EH (cell line): Measurements from ENCODE around the gene GALNT3.

Experiments
- DNase-seq: peaks from one replicate; pipeline ENCODE4 v3.0.0-alpha.2; 2015; ENCODE audit warnings: low read depth

The GALNT3 gene

GRCh38 chr2:165725421-165725820 is 68.6 kb downstream of the GALNT3 start:
- peak; percentile 74 for DNase-seq

GRCh38 chr2:165720511-165720910 is 73.5 kb downstream of the GALNT3 start:
- DNase-seq = peak; percentile 95

GRCh38 chr2:165718610-165719210 is 75.3 kb downstream of the GALNT3 start:
- DNase-seq = no peak

- no peak for DNase-seq
Measured at GRCh38 chr2:165716091-165716490, 78.0 kb downstream of the GALNT3 start.

GRCh38 chr2:165706960-165707487 is 87.0 kb downstream of the GALNT3 start:
- no peak for DNase-seq

- no peak for DNase-seq
Measured at GRCh38 chr2:165701147-165701546, 92.9 kb downstream of the GALNT3 start.

GRCh38 chr2:165700531-165700930 is 93.5 kb downstream of the GALNT3 start:
- no peak for DNase-seq

- no peak for DNase-seq
Measured at GRCh38 chr2:165699946-165700345, 94.1 kb downstream of the GALNT3 start.

GRCh38 chr2:165698444-165698884 is 95.6 kb downstream of the GALNT3 start:
- DNase-seq = peak; percentile 54

GRCh38 chr2:165697748-165698443 is 96.2 kb downstream of the GALNT3 start:
- DNase-seq = no peak
